ENCODE results near the gene TXNDC16.
"Not testable (repeated sequence)": the region's sequence is repeated elsewhere in the genome, so short reads cannot be mapped to it uniquely, and the experiment has no call there.

Gene TXNDC16

DNA sequence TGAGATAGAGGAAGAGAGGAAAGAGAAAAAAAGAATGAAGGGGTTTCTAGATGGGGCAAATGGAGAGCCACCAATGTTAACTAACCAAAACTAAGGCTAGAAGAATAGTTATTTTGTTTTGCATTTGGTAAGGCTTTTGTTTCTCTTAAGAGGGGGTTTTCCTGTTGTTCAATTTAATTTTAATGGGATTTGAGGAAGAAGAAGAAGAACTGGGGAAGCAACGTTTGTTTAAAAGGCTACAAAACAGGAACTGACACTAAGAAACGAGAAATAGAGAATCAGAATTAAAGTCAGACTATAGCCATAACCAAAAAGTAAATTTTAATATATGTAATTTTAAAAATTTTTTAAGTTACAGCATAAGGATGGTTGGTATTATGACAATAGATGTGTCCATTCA, 13.7 kb downstream of the TXNDC16 start:
- DNase-seq (ENCODE audit: low read depth in 3 of 3): no peak

DNA sequence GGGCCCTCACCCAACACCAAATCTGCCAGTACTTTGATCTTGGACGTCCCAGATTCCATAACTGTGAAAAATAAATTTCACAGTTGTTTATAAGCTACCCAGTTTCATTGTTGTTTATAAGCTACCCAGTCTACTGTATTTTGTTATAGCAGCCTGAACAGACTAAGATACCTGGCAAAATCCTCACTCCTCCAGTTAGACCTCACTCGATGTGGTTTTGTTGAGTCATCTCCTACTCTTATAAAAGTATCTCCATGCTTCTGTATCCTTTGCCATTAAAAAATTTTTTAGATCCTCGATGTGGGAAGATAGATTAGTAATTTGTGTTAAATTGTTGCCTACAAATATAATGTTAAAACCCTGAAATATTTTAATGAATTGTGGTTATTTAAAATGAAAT, 16.0 kb downstream of the TXNDC16 start:
- DNase-seq (ENCODE audit: low read depth in 3 of 3): no peak

DNA sequence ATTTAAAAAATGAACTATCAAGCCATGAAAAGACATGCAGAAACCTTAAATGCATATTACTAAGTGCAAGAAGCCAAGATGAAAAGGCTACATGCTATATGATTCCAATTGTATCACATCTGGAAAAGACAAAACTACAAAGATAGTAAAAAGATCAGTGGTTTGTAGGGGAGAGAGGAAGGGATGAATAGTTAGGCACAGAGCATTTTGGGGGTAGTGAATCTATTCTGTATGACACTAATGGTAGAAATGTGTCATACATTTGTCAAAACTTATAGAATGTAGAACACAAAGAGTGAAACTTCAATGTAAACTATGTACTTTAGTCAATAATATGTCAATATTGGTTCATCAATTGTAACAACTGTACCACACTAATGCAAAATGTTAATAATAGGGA, 20.8 kb downstream of the TXNDC16 start:
- no peak for DNase-seq (ENCODE audit: low read depth in 3 of 3)

DNA sequence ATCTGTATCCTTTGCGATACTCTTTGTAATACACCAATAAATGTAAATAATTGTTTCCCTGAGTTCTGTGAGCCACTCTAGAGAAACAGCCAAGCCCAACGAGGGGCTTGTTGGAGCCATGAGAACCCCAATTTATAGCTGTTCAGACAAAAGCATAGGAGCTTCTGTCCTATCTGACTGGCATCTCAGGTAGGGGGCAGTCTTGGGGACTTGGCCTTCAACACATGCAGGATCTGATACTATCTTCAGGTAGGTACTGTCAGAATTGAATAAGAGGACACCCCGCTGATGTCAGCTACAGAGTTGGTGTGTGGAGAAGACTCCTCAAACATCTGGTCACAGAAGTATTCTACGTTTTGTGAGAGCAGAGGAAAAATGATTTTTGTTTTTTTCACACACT, 25.3 kb downstream of the TXNDC16 start:
- no peak for DNase-seq (ENCODE audit: low read depth in 3 of 3)

DNA sequence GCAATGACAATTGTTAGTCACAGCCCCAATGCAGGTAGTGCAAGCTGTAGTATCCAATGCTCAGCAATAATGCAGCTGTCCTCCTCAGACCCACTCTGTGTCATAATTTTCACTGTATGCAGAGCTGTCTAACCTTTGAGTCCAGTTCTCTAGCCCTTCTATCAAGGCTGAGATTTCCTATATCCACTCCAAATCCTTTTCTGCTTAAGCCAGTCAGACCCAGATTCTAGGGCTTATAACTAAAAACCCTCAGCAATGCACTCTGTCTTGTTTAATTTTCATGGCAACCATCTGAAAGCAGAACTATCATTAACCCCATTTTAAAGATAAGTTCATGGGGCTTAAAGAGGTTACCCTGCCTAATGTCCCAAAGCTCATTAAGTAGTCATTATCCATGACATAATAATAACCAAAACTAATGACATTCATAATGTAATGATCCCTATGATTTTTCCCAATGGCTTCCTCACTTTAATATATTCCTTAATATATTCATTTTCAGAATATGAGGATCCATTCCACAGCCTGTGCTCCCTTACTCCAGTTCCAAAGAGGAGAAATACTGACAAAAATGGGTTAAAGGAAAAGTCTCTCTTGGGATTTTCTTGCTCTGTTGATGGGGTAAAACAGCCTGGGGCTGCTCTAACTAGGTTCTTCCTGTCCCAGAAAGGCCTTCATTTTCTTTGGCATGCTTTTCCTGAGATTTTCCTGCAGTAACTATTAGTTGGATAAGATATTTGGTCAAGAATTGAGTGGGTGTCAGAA, 29.5 kb downstream of the TXNDC16 start:
- DNase-seq (ENCODE audit: low read depth in 3 of 3): no peak

GRCh38 chr14:52522033-52522432, 30.3 kb downstream of the TXNDC16 start:
- DNase-seq (ENCODE audit: low read depth in 3 of 3): no peak

DNA sequence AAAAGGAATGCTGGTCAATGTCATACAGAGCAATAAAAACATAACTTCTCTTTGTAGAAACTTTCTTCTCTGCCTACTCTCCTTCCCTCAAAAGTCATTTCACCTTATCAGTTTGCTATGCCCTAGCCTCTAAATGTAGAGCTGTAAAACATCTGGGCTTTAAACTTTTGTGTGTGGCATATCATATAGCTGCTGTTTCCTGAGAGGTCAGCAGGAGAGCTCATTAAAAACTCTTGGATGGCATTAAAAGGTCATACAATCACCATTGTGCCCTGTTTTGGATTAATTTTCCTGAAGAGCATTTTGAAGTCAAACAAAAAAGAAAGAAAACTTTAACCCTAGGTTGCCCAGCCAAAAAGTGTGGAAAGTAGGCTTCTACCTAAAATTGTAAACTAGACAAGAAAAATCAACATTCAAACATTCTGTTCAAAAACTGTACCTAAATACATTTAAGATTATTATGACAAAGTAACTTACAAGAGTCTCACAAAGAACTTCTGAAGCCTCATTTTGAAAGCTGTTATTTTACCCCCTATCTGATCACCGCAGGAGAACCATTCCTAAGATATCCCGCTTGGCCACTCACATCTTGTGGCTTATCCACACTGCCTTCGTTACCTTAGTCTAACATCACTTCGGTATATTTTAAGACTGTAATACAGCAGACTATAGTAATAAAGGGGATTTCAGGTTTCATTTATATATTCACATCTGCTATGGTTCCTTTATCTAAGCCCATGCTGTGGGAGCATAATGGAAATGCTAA, 38.1 kb downstream of the TXNDC16 start:
- DNase-seq (ENCODE audit: low read depth in 3 of 3): no peak

DNA sequence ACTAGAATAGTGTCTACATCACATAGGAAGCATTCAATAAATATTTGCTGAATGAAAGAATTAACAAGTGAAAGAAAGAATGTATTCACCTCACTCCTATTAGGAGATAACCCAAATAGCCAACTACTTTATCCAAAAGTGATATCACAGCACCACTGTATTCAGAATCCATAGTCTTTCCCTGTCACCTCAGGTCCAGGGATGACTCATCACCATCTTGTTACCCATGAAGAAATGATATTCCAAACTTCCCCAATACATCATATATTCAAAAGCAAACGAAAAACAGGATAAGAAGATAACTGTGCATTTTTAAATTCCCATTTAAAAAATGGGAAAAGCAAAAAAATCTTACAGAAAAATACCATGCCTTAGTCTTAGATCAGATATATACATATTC, 39.1 kb downstream of the TXNDC16 start:
- no peak for DNase-seq (ENCODE audit: low read depth in 3 of 3)

DNA sequence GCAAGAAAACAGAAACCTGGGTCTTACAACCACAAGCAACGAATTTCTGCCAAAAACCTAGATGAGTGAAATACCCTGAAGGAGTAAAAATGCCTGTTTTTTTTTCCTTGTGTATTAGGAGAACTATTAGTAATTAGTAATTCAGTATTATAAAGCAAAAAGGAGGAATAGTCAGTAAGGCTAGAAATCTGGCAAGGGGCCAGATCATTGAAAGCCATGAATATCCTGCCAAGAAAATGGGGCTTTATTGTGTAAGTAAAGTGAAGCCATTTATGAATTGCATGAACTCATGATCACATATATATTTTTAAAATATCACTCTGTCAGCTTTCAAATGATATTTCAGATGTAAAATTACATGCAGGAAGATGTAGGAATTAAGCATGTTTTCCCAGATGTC, 57.9 kb downstream of the TXNDC16 start:
- no peak for DNase-seq (ENCODE audit: low read depth in 3 of 3)

DNA sequence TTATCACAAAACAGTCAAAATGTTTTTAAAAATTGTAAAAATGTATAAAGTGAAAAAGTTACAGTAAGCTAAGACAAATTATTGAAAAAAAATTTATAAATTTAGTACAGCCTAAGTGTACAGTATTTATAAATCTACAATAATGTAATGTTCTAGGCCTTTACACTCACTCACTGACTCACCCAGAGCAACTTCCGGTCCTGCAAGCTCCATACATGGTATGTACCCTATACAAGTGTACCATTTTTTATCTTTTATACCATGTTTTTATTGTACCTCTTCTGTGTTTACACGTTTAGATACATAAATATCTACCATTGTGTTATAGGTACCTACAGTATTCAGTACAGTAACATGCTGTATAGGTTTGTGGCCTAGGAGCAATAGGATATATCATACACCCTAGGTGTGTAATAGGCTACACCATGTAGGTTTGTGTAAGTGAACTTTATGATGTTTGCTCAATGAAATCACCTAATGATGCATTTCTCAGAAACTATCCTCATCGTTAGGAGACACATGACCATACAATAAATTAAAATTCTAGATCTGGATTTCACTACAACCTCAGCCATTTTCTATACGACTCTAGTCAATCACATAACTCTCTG, 66.8 kb downstream of the TXNDC16 start:
- DNase-seq (ENCODE audit: low read depth in 3 of 3): no peak

- DNase-seq (ENCODE audit: low read depth in 3 of 3): no peak
Measured at GRCh38 chr14:52481864-52482263, 70.4 kb downstream of the TXNDC16 start.

GRCh38 chr14:52473557-52473956, 78.7 kb downstream of the TXNDC16 start:
- DNase-seq (ENCODE audit: low read depth in 3 of 3): no peak

GRCh38 chr14:52472728-52473127, 79.6 kb downstream of the TXNDC16 start:
- no peak for DNase-seq (ENCODE audit: low read depth in 3 of 3)

DNA sequence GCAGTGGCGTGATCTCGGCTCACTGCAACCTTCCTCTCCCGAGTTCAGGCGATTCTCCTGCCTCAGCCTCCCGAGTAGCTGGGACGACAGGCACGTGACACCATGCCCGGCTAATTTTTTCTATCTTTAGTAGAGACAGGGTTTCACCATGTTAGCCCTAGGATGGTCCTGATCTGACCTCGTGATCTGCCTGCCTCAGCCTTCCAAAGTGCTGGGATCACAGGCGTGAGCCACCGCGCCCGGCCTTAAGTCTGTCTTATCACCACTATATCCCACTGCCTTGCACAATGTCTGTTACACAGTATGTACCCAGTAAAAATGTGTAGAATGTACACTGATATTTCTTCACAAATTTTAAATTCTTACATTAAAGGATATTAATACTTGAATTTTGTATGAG, 80.1 kb downstream of the TXNDC16 start:
- not testable (repeated sequence) for DNase-seq (ENCODE audit: low read depth in 3 of 3)

DNA sequence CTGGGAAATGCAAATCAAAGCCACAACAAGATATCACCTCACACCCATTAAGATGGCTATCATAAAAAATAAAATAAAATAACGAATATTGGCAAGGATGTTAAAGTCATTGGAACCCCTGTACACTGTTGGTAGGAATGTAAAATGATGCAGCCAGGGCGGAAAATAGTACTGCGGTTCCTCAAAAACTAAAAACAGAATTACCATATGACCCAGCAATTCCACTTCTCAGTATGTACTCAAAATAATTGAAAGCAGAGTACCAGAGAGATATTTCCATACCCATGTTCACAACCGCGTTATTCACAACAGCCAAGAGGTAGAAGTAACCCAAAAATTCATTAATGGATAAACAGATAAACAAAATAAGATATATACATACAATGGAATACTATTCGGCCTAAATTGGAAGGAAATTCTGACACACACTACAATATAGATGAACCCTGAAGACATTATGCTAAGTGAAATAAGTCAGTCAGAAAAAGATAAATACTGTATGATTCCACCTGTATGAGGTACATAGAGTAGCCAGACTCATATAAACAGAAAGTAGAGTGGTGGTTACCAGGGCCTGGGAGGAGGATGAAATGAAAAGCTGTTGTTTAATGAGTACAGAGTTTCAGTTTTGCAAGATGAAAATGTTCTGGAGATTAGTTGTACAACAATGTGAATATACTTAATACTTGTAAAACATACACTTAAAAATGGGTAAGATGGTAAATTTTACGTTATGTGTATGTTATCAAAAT, 84.6 kb downstream of the TXNDC16 start:
- no peak for DNase-seq (ENCODE audit: low read depth in 3 of 3)

GRCh38 chr14:52464175-52464574, 88.1 kb downstream of the TXNDC16 start:
- no peak for DNase-seq (ENCODE audit: low read depth in 3 of 3)

GRCh38 chr14:52463375-52463774, 88.9 kb downstream of the TXNDC16 start:
- no peak for DNase-seq (ENCODE audit: low read depth in 3 of 3)

DNA sequence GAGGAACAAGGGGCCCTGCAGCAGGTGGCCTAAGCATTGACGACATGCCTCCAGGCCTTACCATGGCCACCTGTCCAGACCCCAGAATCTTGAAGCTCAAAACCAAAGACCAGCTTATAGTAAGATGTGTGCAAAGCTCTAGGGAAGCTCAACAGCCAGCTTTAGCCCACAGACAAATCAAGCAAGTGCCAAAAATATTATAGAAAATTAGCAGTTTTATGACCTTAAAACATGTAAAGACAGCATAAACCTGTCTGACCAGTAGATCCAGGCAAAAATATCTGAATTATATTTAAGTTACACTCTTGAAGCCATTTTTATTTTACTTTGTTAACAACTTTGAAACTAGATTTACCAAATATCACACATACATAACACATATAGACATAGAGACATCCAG, 90.6 kb downstream of the TXNDC16 start:
- no peak for DNase-seq (ENCODE audit: low read depth in 3 of 3)

DNA sequence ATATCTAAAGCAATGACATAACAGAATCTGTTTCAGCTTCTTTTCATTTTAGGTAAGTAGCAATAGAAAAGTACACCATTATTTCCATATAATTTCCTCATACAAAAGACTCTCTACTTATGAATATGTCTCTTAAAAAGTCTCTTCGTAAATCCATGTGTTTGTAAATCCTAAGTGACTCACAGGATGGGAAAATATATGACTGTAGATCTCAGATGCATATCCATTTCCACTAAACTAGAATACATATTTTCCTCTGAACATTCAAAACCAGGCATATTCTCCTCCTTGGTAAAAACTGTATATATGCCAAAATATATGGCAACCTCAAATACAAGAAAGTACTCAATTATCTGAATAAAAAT, 93.6 kb downstream of the TXNDC16 start:
- no peak for DNase-seq (ENCODE audit: low read depth in 3 of 3)

DNA sequence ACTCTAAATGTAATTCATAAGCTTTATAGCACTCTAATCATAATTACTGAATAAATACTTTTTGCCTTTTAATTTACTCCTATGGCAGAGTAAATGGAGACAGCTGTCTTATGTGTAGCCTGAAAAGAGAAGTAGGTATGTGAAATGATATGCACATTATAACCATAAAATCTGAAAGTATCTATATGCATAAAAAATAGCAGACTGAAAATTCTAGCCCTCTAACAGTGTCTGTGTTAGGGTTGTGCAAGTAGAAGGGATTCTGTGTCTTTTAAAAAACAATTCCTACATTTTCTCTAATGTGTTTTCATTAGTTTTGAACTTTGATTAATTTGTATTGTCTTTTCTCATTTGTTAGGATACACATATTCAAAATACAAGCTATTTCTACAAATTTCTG, 94.9 kb downstream of the TXNDC16 start:
- DNase-seq (ENCODE audit: low read depth in 3 of 3): no peak

- DNase-seq (ENCODE audit: low read depth in 3 of 3): no peak
Measured at GRCh38 chr14:52455291-52456088, 96.8 kb downstream of the TXNDC16 start.
